Natural killer cell (primary cell): ENCODE data around the gene DTX3. TPM values are rescaled to one million over a fixed set of nuclear protein-coding genes. Genes with fewer than 3 reads are reported as not detected.
A peak's percentile ranks its signal among the peaks of the same experiment; 100 is the strongest.
"Not testable (repeated sequence)": the region's sequence is repeated elsewhere in the genome, so short reads cannot be mapped to it uniquely, and the experiment has no call there.

ENCODE experiments used
- ATAC-seq, 3 donors: fragments of 150-1000 bp in 2 of 3; fragments of 200-7000 bp in 1 of 3; cut with Tn5 transposase; 1 replicate in 1 of 3; 2 replicates in 2 of 3; pipeline ENCODE4 v1.10.0; 2021; ENCODE audit warnings: mild to moderate bottlenecking in 2 of 3, moderate library complexity in 2 of 3
- DNase-seq, 2 donors: peaks; one replicate each; pipeline versions ENCODE4 v3.0.0 to v3.0.0-alpha.2; 2013 to 2021; ENCODE audit warnings: mixed read lengths in 1 of 2
- H3K27ac ChIP-seq: one replicate; pipeline ENCODE4 v1.5.1; 2013; ENCODE audit warnings: mild to moderate bottlenecking, low read length
- H3K27me3 ChIP-seq: one replicate; pipeline ENCODE4 v1.6.1; 2013; ENCODE audit warnings: low read length; ENCODE audit not compliant: control insufficient read depth, insufficient read depth
- H3K36me3 ChIP-seq: one replicate; pipeline ENCODE4 v1.6.1; 2013; ENCODE audit warnings: low read length; ENCODE audit not compliant: control insufficient read depth, insufficient read depth
- H3K4me1 ChIP-seq: one replicate; pipeline ENCODE4 v1.6.1; 2013; ENCODE audit warnings: low read length; ENCODE audit not compliant: control insufficient read depth, insufficient read depth
- H3K4me3 ChIP-seq: one replicate; pipeline ENCODE4 v1.5.1; 2013; ENCODE audit warnings: low read length
- H3K9me3 ChIP-seq: one replicate; pipeline ENCODE4 v1.6.1; 2013; ENCODE audit warnings: low read length; ENCODE audit not compliant: control insufficient read depth, insufficient read depth
- H3K27ac Mint-ChIP-seq, 2 donors: one replicate each; pipeline ENCODE4 v1.8.0; 2022; ENCODE audit warnings: mild to moderate bottlenecking in 2 of 2, mixed read lengths in 2 of 2, moderate library complexity in 1 of 2
- H3K27me3 Mint-ChIP-seq, 2 donors: one replicate each; pipeline ENCODE4 v1.8.0; 2022; ENCODE audit warnings: low read depth in 2 of 2, mixed read lengths in 2 of 2
- H3K36me3 Mint-ChIP-seq: one replicate; pipeline ENCODE4 v1.8.0; 2022; ENCODE audit warnings: mixed read lengths
- H3K4me1 Mint-ChIP-seq, 2 donors: one replicate each; pipeline ENCODE4 v1.8.0; 2022; ENCODE audit warnings: mixed read lengths in 2 of 2
- H3K4me3 Mint-ChIP-seq: one replicate; pipeline ENCODE4 v1.8.0; 2022; ENCODE audit warnings: mild to moderate bottlenecking, moderate library complexity, mixed read lengths
- H3K9me3 Mint-ChIP-seq, 2 donors: one replicate each; pipeline ENCODE4 v1.8.0; 2022; ENCODE audit warnings: mixed read lengths in 2 of 2
- WGBS: methylation state at CpG from one replicate; pipeline ENCODE4 v1.1.7; 2013; ENCODE audit warnings: missing lambda C conversion rate; ENCODE audit not compliant: insufficient coverage; 5-methylcytosine and 5-hydroxymethylcytosine counted together
- intact Hi-C: fragments of 100-400 bp; cut with micrococcal nuclease; formaldehyde crosslinking; loops from one replicate; pipeline ENCODE4 v1.14.2; 2022
- total RNA-seq, 4 donors: library from RNA; stranded (reverse); fragments of 120-200 nt in 1 of 4; gene quantifications; one replicate each; pipeline versions ENCODE4 v1.2.3 to v1.2.4, GENCODE V29; 2013 to 2022
- TF ChIP-seq, protein P1 (sequence below): fragments of 200-600 bp; IDR thresholded peaks from one replicate; pipeline ENCODE4 v1.8.0; 2022; ENCODE audit warnings: antibody characterized with exemption

Gene DTX3
- total RNA-seq, 3 donors from 2014 or later (not counting 1 experiment from before 2014, with no cell fraction given), result 65.1 to 81.1 (median 77.0) TPM

DNA sequence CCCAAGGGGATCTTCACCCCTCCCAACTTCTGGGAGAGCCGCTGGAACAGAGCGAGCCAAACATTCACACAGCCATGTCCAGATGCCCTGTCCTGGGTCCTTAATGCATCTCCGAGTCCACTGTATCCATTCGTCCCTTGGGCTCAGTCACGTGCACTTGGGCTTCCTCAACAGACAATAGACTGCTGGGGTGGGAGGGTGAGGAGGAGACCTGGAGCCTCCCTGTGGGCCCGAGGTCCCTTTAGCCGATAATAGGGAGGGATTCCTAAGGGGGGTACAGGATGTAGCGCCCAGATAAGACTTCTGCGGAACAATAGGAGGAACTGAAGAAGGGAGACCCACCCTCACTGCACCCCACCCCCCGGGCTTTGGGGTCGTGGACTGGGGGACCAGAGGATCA lies 13.3 kb downstream of the DTX3 start:
- Histone ChIP-seq H3K9me3 (no peaks in the 10 kb centered on the region), H3K4me1 (peaks cover 42% of the 10 kb centered on the region), H3K36me3 (no peaks in the 10 kb centered on the region), H3K4me3 (no peak overlapping the region), H3K27me3 (peaks cover 41% of the 10 kb centered on the region), H3K27ac (no peak overlapping the region)
- H3K4me1 Mint-ChIP-seq, result peaks cover 31 to 32% of the 10 kb centered on the region in 2 donors
- 63% methylated on average over 9 of the region's 11 CpGs for WGBS
- no peaks in the 10 kb centered on the region for H3K9me3 Mint-ChIP-seq
- no peak for DNase-seq
- no peaks in the 10 kb centered on the region for H3K36me3 Mint-ChIP-seq
- no peak for ATAC-seq
- no peak overlapping the region for H3K27ac Mint-ChIP-seq
- TF ChIP-seq, protein P1, sequence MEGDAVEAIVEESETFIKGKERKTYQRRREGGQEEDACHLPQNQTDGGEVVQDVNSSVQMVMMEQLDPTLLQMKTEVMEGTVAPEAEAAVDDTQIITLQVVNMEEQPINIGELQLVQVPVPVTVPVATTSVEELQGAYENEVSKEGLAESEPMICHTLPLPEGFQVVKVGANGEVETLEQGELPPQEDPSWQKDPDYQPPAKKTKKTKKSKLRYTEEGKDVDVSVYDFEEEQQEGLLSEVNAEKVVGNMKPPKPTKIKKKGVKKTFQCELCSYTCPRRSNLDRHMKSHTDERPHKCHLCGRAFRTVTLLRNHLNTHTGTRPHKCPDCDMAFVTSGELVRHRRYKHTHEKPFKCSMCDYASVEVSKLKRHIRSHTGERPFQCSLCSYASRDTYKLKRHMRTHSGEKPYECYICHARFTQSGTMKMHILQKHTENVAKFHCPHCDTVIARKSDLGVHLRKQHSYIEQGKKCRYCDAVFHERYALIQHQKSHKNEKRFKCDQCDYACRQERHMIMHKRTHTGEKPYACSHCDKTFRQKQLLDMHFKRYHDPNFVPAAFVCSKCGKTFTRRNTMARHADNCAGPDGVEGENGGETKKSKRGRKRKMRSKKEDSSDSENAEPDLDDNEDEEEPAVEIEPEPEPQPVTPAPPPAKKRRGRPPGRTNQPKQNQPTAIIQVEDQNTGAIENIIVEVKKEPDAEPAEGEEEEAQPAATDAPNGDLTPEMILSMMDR, result no peak
- H3K27me3 Mint-ChIP-seq, result peaks cover 41 to 43% of the 10 kb centered on the region in 2 donors
- no peak overlapping the region for H3K4me3 Mint-ChIP-seq
- intact Hi-C loops, result no loop called here

DNA sequence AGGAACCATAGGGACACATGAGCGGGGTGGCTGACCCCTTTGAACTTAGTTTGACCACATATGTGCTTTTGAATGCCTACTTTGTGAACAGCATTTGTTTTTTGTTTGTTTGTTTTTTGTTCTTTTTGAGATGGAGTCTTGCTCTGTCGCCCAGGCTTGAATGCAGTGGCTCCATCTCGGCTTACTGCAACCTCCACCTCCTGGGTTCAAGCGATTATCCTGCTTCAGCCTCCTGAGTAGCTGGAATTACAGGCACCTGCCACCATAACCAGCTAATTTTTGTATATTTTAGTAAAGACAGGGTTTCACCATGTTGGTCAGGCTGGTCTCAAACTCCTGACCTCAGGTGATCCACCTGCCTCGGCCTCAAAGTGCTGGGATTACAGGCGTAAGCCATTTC lies 13.8 kb downstream of the DTX3 start:
- 95% methylated on average over 6 of the region's 6 CpGs for WGBS
- Histone ChIP-seq H3K27me3 (peaks cover 45% of the 10 kb centered on the region), H3K4me1 (peaks cover 42% of the 10 kb centered on the region)
- H3K9me3 Mint-ChIP-seq, H3K27ac ChIP-seq, H3K4me3 ChIP-seq, H3K36me3 ChIP-seq, H3K36me3 Mint-ChIP-seq, intact Hi-C loops, ATAC-seq, H3K4me3 Mint-ChIP-seq, DNase-seq, H3K9me3 ChIP-seq, H3K27ac Mint-ChIP-seq: not testable (repeated sequence)
- H3K4me1 Mint-ChIP-seq, result peaks cover 31 to 32% of the 10 kb centered on the region in 2 donors
- H3K27me3 Mint-ChIP-seq, result peaks cover 46 to 47% of the 10 kb centered on the region in 2 donors

DNA sequence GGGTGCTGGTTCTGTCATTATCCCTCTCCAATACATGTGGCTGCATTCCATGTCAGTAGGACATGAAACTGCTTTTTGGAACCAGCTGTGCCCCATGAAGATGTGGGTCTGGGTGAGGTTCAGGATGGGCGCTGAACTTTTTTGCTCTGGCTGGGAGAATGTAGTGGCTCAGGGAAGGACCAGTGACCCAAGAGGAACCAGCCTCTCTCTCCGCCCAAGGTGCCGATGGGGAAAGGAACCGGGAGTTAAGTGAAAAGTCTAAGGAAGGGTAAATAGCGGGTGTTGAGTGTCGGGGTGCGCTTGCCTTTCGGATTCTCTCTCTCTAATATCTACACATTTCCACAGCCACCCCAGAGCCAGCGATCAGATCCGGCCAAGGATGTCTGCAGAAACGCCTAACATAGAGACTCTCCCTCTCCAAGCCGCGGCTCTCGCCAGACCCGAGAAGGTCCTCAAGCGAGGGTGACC lies 14.4 kb downstream of the DTX3 start:
- peaks cover 31 to 32% of the 10 kb centered on the region in 2 donors for H3K4me1 Mint-ChIP-seq
- TF ChIP-seq, protein P1, result no peak
- Histone ChIP-seq H3K4me3 (no peak overlapping the region), H3K36me3 (no peaks in the 10 kb centered on the region), H3K4me1 (peaks cover 37% of the 10 kb centered on the region), H3K27me3 (peaks cover 50% of the 10 kb centered on the region), H3K9me3 (no peaks in the 10 kb centered on the region), H3K27ac (no peak overlapping the region)
- H3K27me3 Mint-ChIP-seq, result peaks cover 52 to 53% of the 10 kb centered on the region in 2 donors
- DNase-seq, result no peak
- H3K27ac Mint-ChIP-seq, result no peak overlapping the region
- intact Hi-C loops, result no loop called here
- 47% methylated on average over 15 of the region's 16 CpGs for WGBS
- H3K4me3 Mint-ChIP-seq, result peak overlapping the region; percentile 76
- no peaks in the 10 kb centered on the region for H3K36me3 Mint-ChIP-seq
- ATAC-seq, result no peak
- no peaks in the 10 kb centered on the region for H3K9me3 Mint-ChIP-seq

DNA sequence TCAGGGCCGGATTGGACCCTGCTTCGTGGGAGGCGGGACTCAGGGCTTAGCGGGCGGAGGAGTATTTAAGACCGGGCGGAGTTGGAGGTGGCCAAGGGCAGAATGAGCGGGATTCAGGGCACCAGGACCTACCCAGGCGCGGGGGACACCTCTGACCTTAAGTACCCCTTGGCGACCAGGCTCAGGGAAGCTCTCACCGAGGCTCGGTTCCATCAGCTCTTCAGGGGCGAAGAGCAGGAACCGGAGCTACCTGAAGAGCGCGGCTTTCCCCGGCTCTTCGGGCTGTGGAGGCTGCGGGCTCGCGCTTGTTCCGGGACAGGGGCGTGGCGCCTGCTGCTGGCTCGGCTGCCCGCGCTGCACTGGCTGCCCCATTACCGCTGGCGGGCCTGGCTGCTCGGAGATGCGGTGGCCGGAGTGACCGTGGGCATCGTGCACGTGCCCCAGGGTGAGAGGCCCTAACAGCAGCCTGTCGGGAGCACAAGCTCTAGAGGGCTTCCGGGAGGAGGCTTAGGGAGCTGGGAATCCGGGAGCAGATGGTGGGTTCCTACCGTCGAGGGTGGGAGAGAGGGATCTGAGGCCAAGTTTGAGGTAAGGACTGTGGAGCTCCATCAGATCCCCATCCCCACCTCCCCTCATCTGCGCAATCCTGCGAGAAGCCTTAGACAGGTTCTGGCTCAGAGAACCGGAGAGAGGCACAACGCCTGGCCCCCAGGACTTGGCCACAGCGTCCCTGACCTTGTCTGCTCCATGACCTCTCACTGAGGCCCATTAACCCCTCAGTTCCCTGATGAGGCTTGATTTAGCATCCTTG lies 15.0 kb downstream of the DTX3 start:
- no peaks in the 10 kb centered on the region for H3K9me3 ChIP-seq
- H3K27me3 ChIP-seq, result peaks cover 56% of the 10 kb centered on the region
- 8% methylated on average over 46 of the region's 46 CpGs for WGBS
- peak overlapping the region; percentile 76 for H3K4me3 Mint-ChIP-seq
- no peaks in the 10 kb centered on the region for H3K9me3 Mint-ChIP-seq
- ATAC-seq (peak in 2 of 3 donors; percentile 42 to 53), DNase-seq (peak in 1 of 2 donors; percentile 66)
- TF ChIP-seq, protein P1, result no peak
- no peaks in the 10 kb centered on the region for H3K36me3 ChIP-seq
- H3K4me3 ChIP-seq, result no peak overlapping the region
- no peak overlapping the region for H3K27ac Mint-ChIP-seq
- no peaks in the 10 kb centered on the region for H3K36me3 Mint-ChIP-seq
- peaks cover 31 to 32% of the 10 kb centered on the region in 2 donors for H3K4me1 Mint-ChIP-seq
- peaks cover 30% of the 10 kb centered on the region for H3K4me1 ChIP-seq
- H3K27ac ChIP-seq, result no peak overlapping the region
- H3K27me3 Mint-ChIP-seq, result peaks cover 58 to 59% of the 10 kb centered on the region in 2 donors
- intact Hi-C loops, result loop anchor here (5.0 kb wide), 1 partner anchor 142 kb away; the partner anchor contains the start of gene ARHGAP9
